M059J (cell line): Measurements from ENCODE around the gene PTPN1. TPM values are rescaled to one million over a fixed set of nuclear protein-coding genes. Genes with fewer than 3 reads are reported as not detected.
"Not testable (repeated sequence)": the region's sequence is repeated elsewhere in the genome, so short reads cannot be mapped to it uniquely, and the experiment has no call there.

Source experiments
- DNase-seq: peaks from one replicate; pipeline ENCODE4 v3.0.0-alpha.2; 2012; ENCODE audit warnings: low read depth
- total RNA-seq: library from RNA; depleted of rRNA; stranded (reverse); fragments of >200 nt; shearing (Covaris generic); gene quantifications from 2 replicates; pipeline ENCODE4 v1.2.3, GENCODE V29; 2014

Gene PTPN1
- total RNA-seq, 1 experiment from 2014 or later = 84.9 TPM

DNA sequence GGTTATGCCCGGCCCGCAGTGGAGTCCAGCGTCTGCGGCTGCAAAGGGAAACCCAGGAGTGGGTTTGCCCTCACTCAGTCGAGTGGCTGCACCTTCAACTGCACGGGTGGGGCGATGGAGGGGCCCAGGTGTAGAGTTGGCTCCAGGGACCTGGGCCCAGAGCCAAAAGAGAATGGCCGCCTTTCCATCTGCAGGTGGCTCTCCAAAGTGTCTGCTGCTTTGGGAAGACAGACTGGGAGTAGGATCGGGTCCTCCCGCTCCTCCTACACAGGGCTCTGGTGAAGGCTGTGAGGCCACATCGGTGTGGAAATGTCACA, 80.1 kb downstream of the PTPN1 start:
- no peak for DNase-seq

GRCh38 chr20:50591233-50591852, 81.2 kb downstream of the PTPN1 start:
- DNase-seq = no peak

DNA sequence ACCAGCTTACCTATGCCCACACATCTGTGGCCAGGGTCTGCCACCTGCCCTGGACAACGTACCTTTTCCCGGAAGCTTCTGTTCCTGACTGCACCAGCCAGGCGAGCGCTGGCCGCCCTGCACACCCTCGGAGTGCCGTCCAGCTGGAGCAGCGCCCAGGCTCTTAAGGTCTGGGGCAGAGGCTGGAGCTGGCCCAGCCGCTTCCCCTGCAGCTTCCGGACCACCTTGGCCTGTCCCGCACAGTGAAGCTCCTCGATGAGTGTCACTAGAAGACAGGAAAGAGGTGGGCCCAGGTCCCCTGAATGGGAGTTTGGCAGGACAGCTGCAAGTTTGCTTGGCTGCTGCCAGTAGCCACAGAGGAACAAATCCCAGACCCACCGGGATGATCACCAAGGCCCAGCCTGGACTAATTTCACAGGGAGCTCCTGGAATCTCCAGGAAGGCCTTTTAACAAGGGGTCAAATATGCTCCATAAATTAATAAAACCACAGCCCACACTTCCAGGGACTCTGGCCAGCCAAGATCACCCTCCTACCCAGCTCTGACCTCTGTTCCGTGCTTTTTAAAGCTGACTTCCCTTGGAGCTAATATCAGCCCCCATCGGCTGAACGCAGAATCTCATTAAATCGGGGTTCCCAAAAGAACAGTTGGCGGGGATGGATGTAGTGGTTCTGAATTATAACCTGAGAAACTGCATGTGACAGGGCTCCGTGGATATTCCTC, 82.3 kb downstream of the PTPN1 start:
- DNase-seq = peak; percentile 56

- DNase-seq = no peak
Measured at GRCh38 chr20:50593005-50593335, 82.8 kb downstream of the PTPN1 start.

DNA sequence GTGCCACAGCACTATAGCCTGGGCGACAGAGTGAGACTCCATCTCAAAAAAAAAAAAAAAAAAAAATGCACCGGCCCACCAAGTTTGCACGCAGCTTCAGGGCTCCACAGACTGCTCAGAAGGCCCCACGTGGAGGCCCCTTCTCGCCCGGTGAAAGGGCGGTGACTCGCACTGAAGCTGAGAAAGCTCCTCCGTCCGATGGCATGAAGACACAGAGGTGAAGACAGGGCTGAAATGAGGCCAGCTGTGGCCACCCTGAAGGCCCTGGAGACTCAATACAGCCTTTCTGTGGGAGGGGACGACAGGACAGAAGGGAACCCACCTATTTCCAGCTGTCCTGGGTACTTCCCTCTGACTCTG, 84.0 kb downstream of the PTPN1 start:
- peak; percentile 36 for DNase-seq

GRCh38 chr20:50594591-50595432, 84.6 kb downstream of the PTPN1 start:
- peak; percentile 33 for DNase-seq

DNA sequence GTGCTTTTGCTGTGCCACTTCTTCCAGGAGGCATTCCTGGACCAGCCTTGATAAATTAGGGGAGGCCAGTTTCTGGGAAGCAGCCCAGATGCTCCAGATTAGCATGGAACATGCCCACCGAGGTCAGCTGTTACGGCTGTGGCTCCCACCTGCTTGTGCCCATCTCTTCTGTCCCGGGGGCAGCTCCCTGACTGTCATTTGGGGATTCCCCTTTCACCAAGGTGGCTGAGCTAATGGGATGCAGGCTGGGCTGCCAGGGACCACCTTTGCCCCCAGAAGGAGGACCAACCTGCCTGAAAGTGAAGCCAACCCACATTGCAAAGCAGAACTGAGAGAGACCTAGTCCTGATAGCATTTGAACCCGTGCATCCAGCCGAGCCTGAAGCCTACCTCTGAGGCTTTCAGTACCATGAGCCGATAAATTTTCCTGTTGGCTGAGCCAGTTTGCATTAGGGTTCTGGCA, 85.3 kb downstream of the PTPN1 start:
- DNase-seq = no peak

DNA sequence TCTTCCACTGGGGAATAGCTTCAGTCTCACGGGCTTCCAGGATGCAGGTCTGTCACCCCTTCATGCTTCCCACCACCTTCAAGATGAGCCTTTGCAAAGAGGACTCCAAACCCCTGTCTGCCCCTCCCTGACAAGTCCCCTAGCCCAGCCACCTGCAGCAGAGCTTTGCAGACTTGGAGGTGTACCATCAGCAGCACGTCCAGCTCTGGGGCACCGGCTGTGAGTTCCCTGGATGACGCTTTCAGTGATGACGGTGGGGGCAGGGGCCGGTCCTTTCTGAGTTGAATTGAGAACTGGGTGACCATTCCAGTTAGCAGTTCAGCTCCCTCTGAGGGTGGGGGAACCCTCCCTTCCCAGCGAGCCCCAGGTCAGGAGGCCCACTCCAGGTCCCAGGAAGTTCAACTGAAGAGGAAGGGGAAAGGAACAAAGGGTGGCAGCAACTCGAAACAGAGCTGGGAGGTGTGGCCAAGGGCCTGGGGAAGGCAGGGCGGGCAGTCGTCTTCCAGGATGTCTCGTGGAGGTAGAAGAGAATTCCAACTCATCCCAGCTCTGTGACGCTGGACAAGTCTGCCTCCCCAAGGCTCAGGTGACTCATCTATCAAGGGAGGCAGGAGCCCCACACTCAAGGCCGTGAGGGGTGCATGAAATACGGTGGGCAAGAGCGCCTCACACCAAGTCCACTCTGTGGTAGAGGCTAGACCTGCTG, 86.0 kb downstream of the PTPN1 start:
- DNase-seq = peak; percentile 62

DNA sequence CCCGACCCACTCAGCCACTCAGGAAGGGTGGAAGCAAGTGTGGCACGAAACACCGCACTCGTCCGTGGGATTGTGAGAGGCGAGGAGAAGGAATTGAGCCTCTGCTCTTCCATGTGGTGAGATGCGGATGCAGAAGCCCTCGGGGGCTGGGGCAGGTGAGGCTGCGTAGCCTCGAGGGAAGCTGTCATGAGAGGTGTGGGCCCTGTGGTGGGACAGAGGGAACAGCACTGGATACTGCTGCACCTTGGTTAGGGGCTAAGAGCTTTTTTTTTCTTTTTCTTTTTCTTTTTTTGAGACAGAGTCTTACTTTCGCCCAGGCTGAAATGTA, 86.5 kb downstream of the PTPN1 start:
- no peak for DNase-seq

DNA sequence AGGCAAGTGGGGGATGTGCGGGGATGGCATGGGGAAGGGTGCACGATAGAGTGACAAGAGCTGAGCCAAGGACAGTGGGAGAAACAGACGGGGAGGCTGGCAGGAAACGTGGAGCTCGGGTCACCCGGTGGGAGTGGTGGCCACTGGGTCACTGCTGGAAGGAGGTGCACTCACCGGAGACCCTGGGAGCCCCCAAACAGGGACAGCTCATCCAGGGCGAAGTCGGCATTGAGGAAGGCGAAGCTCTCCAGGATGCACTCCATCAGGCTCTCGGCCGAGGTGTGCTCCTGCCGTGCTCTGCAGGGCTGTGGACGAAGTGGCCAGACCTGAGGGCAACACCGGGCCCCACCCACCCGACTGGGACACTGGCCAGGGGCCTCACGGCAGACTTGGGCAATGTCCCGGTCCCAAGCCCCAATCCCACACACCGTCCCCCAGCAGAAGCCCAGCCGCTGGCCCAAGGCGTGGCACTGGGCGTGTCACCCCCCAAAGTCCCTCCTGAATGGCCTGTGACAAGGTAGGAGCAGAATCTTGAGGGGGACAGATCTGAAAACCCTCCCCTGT, 87.3 kb downstream of the PTPN1 start:
- no peak for DNase-seq

GRCh38 chr20:50598074-50598473, 87.9 kb downstream of the PTPN1 start:
- DNase-seq = no peak

GRCh38 chr20:50598768-50599167, 88.6 kb downstream of the PTPN1 start:
- not testable (repeated sequence) for DNase-seq

DNA sequence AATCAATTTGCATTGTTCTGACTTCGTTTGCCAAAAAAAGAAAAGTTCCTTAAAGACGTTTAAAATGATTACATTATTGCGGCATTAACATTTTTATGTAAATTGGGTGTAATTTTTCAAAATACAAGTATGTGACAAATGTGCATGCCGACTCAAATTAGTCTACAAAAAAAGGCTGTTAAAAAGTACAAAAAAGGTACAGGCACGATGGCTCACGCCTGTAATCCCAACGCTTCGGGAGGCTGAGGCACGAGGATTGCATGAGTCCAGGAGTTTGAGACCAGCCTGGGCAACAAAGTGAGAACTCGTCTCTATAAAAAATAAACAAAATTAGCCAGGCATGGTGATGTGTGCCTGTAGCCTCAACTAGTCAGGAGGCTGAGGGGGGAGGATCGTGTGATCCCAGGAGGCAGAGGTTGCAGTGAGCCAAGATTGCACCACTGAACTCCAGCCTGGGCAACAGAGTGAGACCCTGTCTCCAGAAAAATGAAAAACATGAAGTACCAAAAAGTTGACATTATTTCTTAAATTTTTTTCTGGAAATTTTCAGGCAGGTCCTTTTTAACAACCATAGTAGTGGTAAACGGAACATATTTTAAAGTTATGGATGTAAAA, 90.2 kb downstream of the PTPN1 start:
- DNase-seq = no peak

- DNase-seq = no peak
Measured at GRCh38 chr20:50601511-50602431, 91.6 kb downstream of the PTPN1 start.

- DNase-seq = no peak
Measured at GRCh38 chr20:50602432-50603088, 92.4 kb downstream of the PTPN1 start.

DNA sequence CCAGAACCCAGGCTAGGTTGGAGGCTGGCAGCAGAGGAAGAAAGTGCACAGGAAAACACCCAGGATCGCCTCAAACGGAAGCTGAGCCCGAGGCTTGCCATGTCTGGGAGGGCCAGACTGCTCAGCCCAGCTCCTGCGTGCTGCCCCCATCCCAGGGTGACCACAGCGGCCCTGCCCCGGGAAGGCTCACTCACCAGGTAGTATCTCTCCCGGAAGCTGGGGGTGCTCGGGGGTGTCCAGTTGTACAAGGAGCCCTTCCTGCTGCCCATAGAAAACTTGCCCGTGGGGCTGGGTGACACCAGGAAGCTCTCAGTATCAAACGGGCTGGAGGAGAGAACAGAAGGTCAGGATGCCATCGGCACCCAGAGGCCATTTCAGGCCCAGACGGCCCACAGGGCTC, 94.3 kb downstream of the PTPN1 start:
- DNase-seq = no peak

DNA sequence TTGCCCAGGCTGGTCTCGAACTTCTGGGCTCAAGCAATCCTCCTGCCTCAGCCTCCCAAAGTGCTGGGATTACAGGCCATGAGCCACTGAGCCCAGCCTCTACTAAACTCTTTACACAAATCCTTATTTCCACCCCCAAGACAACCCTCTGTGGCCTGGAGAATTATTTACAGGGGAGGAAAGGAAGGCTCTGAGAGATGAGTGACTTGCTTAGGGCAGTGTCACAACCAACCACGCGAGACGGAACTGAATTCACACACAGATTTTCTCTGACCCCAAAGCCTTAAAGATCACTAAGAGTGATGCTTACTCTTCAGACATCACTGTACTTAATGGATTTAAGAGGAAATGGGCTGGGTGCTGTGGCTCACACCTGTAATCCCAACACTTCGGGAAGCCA, 95.0 kb downstream of the PTPN1 start:
- no peak for DNase-seq

DNA sequence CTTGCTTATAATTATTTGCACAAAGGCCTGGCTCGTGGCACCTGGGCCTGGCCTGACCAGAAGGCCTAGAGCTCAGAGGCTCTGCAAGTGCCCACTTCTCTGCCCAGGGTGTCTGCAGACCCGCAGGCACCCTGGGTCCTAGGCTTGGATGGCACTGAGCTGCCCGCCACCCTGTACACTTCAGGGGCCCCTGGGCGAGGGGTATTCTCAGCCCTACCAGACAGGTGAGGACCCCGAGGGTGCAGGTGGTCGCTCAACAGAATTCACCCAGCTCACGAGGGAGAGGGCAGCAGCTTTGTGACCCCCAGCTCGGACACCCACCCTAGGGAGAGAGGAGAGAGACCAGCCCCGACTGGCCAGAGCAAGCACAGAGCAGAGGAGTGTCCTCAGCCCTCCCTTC, 97.3 kb downstream of the PTPN1 start:
- DNase-seq = no peak

DNA sequence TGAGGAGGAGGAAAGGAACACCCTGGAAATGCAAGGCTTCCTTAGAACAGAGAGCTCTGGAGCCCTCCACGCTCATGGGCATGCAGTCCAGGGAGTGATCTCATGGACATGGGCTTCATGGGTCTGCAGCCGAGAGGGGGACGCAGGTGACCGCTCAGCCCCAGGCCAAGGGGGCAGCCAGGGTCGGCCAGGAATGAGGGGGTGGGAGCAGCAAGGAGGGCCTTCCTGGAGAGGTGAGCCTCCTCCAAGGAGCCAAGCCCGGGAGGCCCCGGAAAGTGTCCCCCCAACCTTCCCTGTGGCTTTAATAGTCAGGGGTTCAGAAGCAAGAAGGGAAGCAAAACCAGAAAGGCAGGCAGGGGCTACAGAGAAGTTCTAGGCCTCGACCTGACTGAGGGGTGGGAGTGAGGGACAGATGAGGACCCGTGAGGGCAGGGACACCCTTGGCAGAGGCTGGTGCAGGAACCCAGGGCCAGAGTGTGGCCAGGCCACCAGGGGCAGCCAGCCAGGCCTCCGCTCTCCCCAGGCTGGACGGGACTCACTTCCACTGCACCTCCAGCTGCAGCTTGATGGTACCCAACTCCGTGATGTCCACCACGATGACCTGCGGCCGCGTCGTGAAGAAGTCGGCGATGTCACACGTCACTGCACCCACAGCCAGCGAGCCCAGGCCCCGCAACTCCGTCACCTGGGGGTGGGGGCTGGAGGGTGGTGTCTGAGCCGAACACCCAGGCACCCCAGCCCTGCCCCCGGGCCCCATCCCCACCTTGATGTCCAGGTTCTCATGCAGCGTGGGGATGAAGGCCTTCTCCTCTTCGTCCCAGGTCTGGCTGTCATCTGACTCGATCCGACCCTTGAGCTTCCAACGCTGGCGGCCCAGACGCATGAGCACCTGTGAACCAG, 97.9 kb downstream of the PTPN1 start:
- DNase-seq = no peak
